ENCODE results near the gene NUDT5.

GRCh38 chr10:12164085-12164484, 31.6 kb downstream of the NUDT5 start:
- TF ChIP-seq POLR2AphosphoS5 (IDR thresholded peaks at IDR 0.05; ENCODE audit: borderline replicate concordance, low read depth, low read length) (no peak), EZH2 (IDR thresholded peaks at IDR 0.05) (no peak), FOXP2 (optimal IDR thresholded peaks at IDR 0.05; ENCODE audit: control extremely low read depth, extremely low read length, insufficient read depth) (no peak)

Measured in SK-N-MC (cell line).